ENCODE data around the gene RNF25. TPM values are rescaled to one million over a fixed set of nuclear protein-coding genes. Genes with fewer than 3 reads are reported as not detected.

The RNF25 gene
- total RNA-seq, 1 donor from 2014 or later, result 21.5 TPM

- H3K9me3 ChIP-seq, result no peaks in the 10 kb centered on the region
- no peak overlapping the region for H3K4me3 ChIP-seq
- no peaks in the 10 kb centered on the region for H3K27me3 ChIP-seq (ENCODE audit: low read depth)
- TF ChIP-seq CTCF (IDR thresholded peaks at IDR 0.05), result no peak
- no peaks in the 10 kb centered on the region for H3K36me3 ChIP-seq
- ATAC-seq (no peak), DNase-seq (no peak)
- H3K27ac ChIP-seq, result no peak overlapping the region
- peaks cover 9% of the 10 kb centered on the region for H3K4me1 ChIP-seq
- intact Hi-C loops (cut with DNase I), result no loop called here
Measured at GRCh38 chr2:218626369-218626768, 45.4 kb downstream of the RNF25 start.

- Histone ChIP-seq H3K9me3 (no peaks in the 10 kb centered on the region), H3K4me3 (no peak overlapping the region), H3K27me3 (ENCODE audit: low read depth) (no peaks in the 10 kb centered on the region), H3K27ac (no peak overlapping the region), H3K36me3 (no peaks in the 10 kb centered on the region), H3K4me1 (peaks cover 9% of the 10 kb centered on the region)
- ATAC-seq (no peak), DNase-seq (no peak)
- intact Hi-C loops (cut with DNase I), result no loop called here
- no peak for TF ChIP-seq CTCF (IDR thresholded peaks at IDR 0.05)
Measured at GRCh38 chr2:218623366-218623705, 48.5 kb downstream of the RNF25 start.

- DNase-seq (no peak), ATAC-seq (no peak)
- Histone ChIP-seq H3K4me3 (no peak overlapping the region), H3K4me1 (peaks cover 9% of the 10 kb centered on the region), H3K36me3 (no peaks in the 10 kb centered on the region), H3K9me3 (no peaks in the 10 kb centered on the region), H3K27me3 (ENCODE audit: low read depth) (no peaks in the 10 kb centered on the region), H3K27ac (no peak overlapping the region)
- intact Hi-C loops (cut with DNase I), result no loop called here
- TF ChIP-seq CTCF (IDR thresholded peaks at IDR 0.05), result no peak
Measured at GRCh38 chr2:218622606-218623365, 49.0 kb downstream of the RNF25 start.

- Histone ChIP-seq H3K9me3 (no peaks in the 10 kb centered on the region), H3K27me3 (ENCODE audit: low read depth) (no peaks in the 10 kb centered on the region), H3K36me3 (no peaks in the 10 kb centered on the region), H3K4me3 (no peak overlapping the region), H3K27ac (no peak overlapping the region), H3K4me1 (peaks cover 9% of the 10 kb centered on the region)
- DNase-seq (no peak), ATAC-seq (no peak)
- no peak for TF ChIP-seq CTCF (IDR thresholded peaks at IDR 0.05)
- intact Hi-C loops (cut with DNase I), result no loop called here
Measured at GRCh38 chr2:218621007-218621406, 50.8 kb downstream of the RNF25 start.

- no peak for ATAC-seq
- H3K27ac ChIP-seq, result no peak overlapping the region
Measured at GRCh38 chr2:218618102-218618860, 53.5 kb downstream of the RNF25 start.

More at GRCh38 chr2:218618102-218618860, 53.5 kb downstream of the RNF25 start:
- H3K9me3 ChIP-seq, result no peaks in the 10 kb centered on the region
- DNase-seq, result no peak
- H3K4me1 ChIP-seq, result peaks cover 8% of the 10 kb centered on the region
- no peaks in the 10 kb centered on the region for H3K36me3 ChIP-seq
- TF ChIP-seq CTCF (IDR thresholded peaks at IDR 0.05), result no peak
- intact Hi-C loops (cut with DNase I), result no loop called here
- no peak overlapping the region for H3K4me3 ChIP-seq
- no peaks in the 10 kb centered on the region for H3K27me3 ChIP-seq (ENCODE audit: low read depth)

All from lower lobe of right lung (tissue), 2 donors.